PC-3 (cell line): ENCODE results near the gene CCL4. TPM values are rescaled to one million over a fixed set of nuclear protein-coding genes. Genes with fewer than 3 reads are reported as not detected.
A peak's percentile ranks its signal among the peaks of the same experiment; 100 is the strongest.
"Not testable (repeated sequence)": the region's sequence is repeated elsewhere in the genome, so short reads cannot be mapped to it uniquely, and the experiment has no call there.

Experiments used
- ATAC-seq: fragments of 200-7000 bp; cut with Tn5 transposase; 2 replicates; pipeline ENCODE4 v1.9.1; 2020; ENCODE audit warnings: mild to moderate bottlenecking, moderate library complexity
- BruUV-seq: library from RNA; stranded (reverse); fragments of 400-500 nt; replicated peaks from 2 replicates; lab custom pipeline; 2021; lab: Mats Ljungman, UMichigan
- CTCF ChIA-PET: fragments of 300-600 bp; sonication (Branson Sonifier 250); formaldehyde crosslinking; loops from one replicate; lab custom pipeline; 2022; ENCODE audit warnings: antibody characterized with exemption; lab: Charles Lee
- POLR2A ChIA-PET: fragments of 300-600 bp; sonication (Branson Sonifier 250); formaldehyde crosslinking; loops from one replicate; lab custom pipeline; 2022; ENCODE audit warnings: antibody characterized with exemption; ENCODE audit not compliant: unreplicated experiment; lab: Charles Lee
- DNase-seq: peaks from one replicate; pipeline ENCODE4 v3.0.0-alpha.2; 2015
- H2AFZ ChIP-seq: fragments of 300-600 bp; sonication (generic); 2 replicates; pipeline ENCODE4 v1.6.0; 2016; ENCODE audit warnings: antibody characterized with exemption, low read length
- H3F3A ChIP-seq: fragments of 300-600 bp; sonication (generic); one replicate; pipeline ENCODE4 v1.6.0; 2017; ENCODE audit warnings: antibody characterized with exemption, low read length, control low read depth, mild to moderate bottlenecking; ENCODE audit not compliant: unreplicated experiment
- H3K27ac ChIP-seq: fragments of 300-600 bp; sonication (generic); 2 replicates; pipeline ENCODE4 v1.5.1; 2016; ENCODE audit warnings: mild to moderate bottlenecking, low read length
- H3K27me3 ChIP-seq: fragments of 300-600 bp; sonication (generic); 2 replicates; pipeline ENCODE4 v1.6.1; 2016; ENCODE audit warnings: low read length, mixed read lengths
- H3K36me3 ChIP-seq: fragments of 300-600 bp; sonication (generic); 2 replicates; pipeline ENCODE4 v1.6.1; 2016; ENCODE audit warnings: low read depth, mixed run types, low read length, mixed read lengths
- H3K4me1 ChIP-seq: fragments of 300-600 bp; sonication (generic); 2 replicates; pipeline ENCODE4 v1.5.1; 2016; ENCODE audit warnings: low read length; ENCODE audit not compliant: insufficient read depth
- H3K4me2 ChIP-seq: fragments of 300-600 bp; sonication (generic); 2 replicates; pipeline ENCODE4 v1.6.0; 2016; ENCODE audit warnings: low read length
- H3K4me3 ChIP-seq: fragments of 300-600 bp; sonication (generic); 2 replicates; pipeline ENCODE4 v1.5.1; 2016; ENCODE audit warnings: mild to moderate bottlenecking, low read length, mixed read lengths
- H3K79me2 ChIP-seq: fragments of 300-600 bp; sonication (generic); 2 replicates; pipeline ENCODE4 v1.6.1; 2017; ENCODE audit warnings: low read length, mixed read lengths
- H3K9ac ChIP-seq: fragments of 300-600 bp; sonication (generic); 2 replicates; pipeline ENCODE4 v1.6.0; 2016; ENCODE audit warnings: mild to moderate bottlenecking, low read length
- H3K9me2 ChIP-seq: fragments of 300-600 bp; sonication (generic); replicated peaks from 2 replicates; pipeline ENCODE4 v1.6.1; 2016; ENCODE audit warnings: mixed run types, low read length, mixed read lengths
- H3K9me3 ChIP-seq: fragments of 300-600 bp; sonication (generic); 2 replicates; pipeline ENCODE4 v1.6.1; 2016; ENCODE audit warnings: low read length, mixed read lengths
- H4K20me1 ChIP-seq: fragments of 300-600 bp; sonication (generic); 2 replicates; pipeline ENCODE4 v1.6.1; 2016; ENCODE audit warnings: low read length, mixed read lengths
- CTCF ChIP-seq: fragments of 300-600 bp; sonication (generic); conservative IDR thresholded peaks from 2 replicates; pipeline ENCODE4 v1.5.1; 2017; ENCODE audit warnings: antibody characterized with exemption, low read depth, mild to moderate bottlenecking, low read length
- EZH2 ChIP-seq: fragments of 300-600 bp; sonication (generic); IDR thresholded peaks from one replicate; pipeline ENCODE4 v1.6.1; 2017; ENCODE audit warnings: antibody characterized with exemption, mild to moderate bottlenecking, low read length; ENCODE audit not compliant: unreplicated experiment
- EZH2phosphoT487 ChIP-seq: fragments of 300-600 bp; sonication (generic); IDR thresholded peaks from 2 replicates; pipeline ENCODE4 v1.6.1; 2018; ENCODE audit warnings: mild to moderate bottlenecking, antibody characterized with exemption, low read length, borderline replicate concordance
- intact Hi-C: fragments of 100-400 bp; cut with micrococcal nuclease; formaldehyde crosslinking; loops from 2 replicates; pipeline ENCODE4 v1.9.0; 2023
- total RNA-seq: library from RNA; depleted of rRNA; stranded (reverse); fragments of >200 nt; gene quantifications from 2 replicates; pipeline ENCODE4 v1.2.3, GENCODE V29; 2014

The CCL4 gene
- total RNA-seq, 1 experiment from 2014 or later: not detected

- POLR2A ChIA-PET: no interaction called here
- Histone ChIP-seq H3K9me2 (no peaks in the 10 kb centered on the region), H3K36me3 (no peaks in the 10 kb centered on the region), H3K9me3 (no peaks in the 10 kb centered on the region), H3K79me2 (no peaks in the 10 kb centered on the region), H3K4me2 (no peak within 1 kb of the TSS), H3K9ac (no peak within 1 kb of the TSS), H3K4me1 (no peaks in the 10 kb centered on the region), H2AFZ (no peak within 1 kb of the TSS), H4K20me1 (no peaks in the 10 kb centered on the region), H3F3A (no peaks in the 10 kb centered on the region), H3K27ac (no peak within 1 kb of the TSS), H3K4me3 (no peak within 1 kb of the TSS), H3K27me3 (peaks cover 9% of the 10 kb centered on the region; the same call in 1 of the 2 replicates)
- peak; percentile 2 for DNase-seq
- intact Hi-C loops: no loop called here
- CTCF ChIA-PET: no interaction called here
- TF ChIP-seq EZH2 (no peak), CTCF (no peak), EZH2phosphoT487 (no peak)
- BruUV-seq: no TSS peak
- ATAC-seq: no peak
These were observed 13.5 kb upstream of the CCL4 start, which contains the start of gene CCL3 for GRCh38 chr17:36089888-36090836. Gene CCL3 (minus strand): TSS chr17:36090143. CDS start chr17:36090058, 85 bp downstream.

- H3K27me3 ChIP-seq: peaks cover 9% of the 10 kb centered on the region; the same call in 1 of the 2 replicates
- no peak overlapping the region for H3K27ac ChIP-seq
- no peaks in the 10 kb centered on the region for H3K79me2 ChIP-seq
- ChIA-PET CTCF (no interaction called here), POLR2A (no interaction called here)
- no peaks in the 10 kb centered on the region for H4K20me1 ChIP-seq
- intact Hi-C loops: no loop called here
- no peak overlapping the region for H3K9ac ChIP-seq
- DNase-seq (no peak), ATAC-seq (no peak)
- BruUV-seq: no TSS peak
- no peaks in the 10 kb centered on the region for H3K4me1 ChIP-seq
- no peaks in the 10 kb centered on the region for H3K9me3 ChIP-seq
- H3K4me2 ChIP-seq: no peak overlapping the region
- no peaks in the 10 kb centered on the region for H3F3A ChIP-seq
- no peak overlapping the region for H3K4me3 ChIP-seq
- H3K9me2 ChIP-seq: no peaks in the 10 kb centered on the region
- no peaks in the 10 kb centered on the region for H3K36me3 ChIP-seq
- no peak for TF ChIP-seq CTCF
- no peak for TF ChIP-seq EZH2phosphoT487
- TF ChIP-seq EZH2: no peak
- H2AFZ ChIP-seq: no peak overlapping the region
These were observed 11.4 kb upstream of the CCL4 start for GRCh38 chr17:36092230-36092629.

GRCh38 chr17:36092715-36093114 lies 10.9 kb upstream of the CCL4 start:
- H3K27ac ChIP-seq, H3K9ac ChIP-seq, BruUV-seq, H3K4me2 ChIP-seq, POLR2A ChIA-PET, H3K9me2 ChIP-seq, H3K9me3 ChIP-seq, H3F3A ChIP-seq, H3K36me3 ChIP-seq, H3K27me3 ChIP-seq, H3K79me2 ChIP-seq, H4K20me1 ChIP-seq, CTCF ChIA-PET, intact Hi-C loops, ATAC-seq, H3K4me1 ChIP-seq, H3K4me3 ChIP-seq, DNase-seq, H2AFZ ChIP-seq: not testable (repeated sequence)
